Activated T-cell treated with anti-CD3 and anti-CD28 coated beads, Interleukin-2, amount 50 U/mL, for 1 hour (primary cell): ENCODE data around the gene SIGLEC1.

Experiments
- DNase-seq: peaks from one replicate; pipeline ENCODE4 v3.0.0-alpha.2; 2020

SIGLEC1 gene

GRCh38 chr20:3677733-3678132, 34.7 kb downstream of the SIGLEC1 start:
- DNase-seq = no peak

DNA sequence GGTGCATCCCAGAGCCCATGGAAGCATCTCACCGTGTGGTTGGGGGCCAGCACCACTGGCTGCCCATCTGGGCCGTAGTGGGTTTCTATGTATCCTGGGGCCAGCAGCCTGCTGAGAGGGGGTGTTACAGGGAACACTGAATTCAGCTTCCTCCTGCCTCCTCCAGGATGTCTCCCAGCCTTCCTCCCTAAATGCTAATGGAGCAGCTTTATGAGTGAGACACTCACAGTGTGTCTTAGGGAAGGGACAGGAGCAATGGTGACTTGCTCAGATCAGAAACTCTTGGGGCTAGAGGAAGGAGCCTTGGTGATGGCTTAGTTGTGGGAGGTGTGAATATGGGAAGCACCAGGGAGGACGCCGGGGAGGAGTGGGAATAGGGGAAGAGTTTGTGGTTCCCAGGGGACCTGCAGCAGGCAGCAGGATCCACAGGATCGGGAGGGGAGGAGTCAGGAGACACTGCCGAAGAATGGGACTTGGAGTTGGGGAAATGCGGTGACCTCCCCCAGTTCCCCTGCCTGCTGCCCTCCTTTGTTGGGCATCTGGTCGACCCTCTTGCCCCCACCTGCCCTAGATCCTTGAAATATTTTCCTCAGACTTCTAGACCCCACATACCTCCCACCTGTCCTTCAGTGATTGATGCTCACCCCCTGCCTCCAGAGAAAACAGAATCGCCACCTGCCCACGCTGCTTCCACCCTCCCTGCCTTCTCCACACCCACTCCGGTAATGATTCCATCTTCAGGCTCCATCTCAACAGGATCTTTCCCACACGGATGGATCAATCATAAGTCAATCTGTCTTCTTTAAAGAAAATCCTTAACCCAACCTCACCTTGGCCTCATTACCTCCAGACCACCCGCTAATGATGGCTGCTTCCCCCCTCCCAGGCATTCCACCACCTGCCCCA, 37.2 kb downstream of the SIGLEC1 start:
- no peak for DNase-seq

GRCh38 chr20:3674447-3674846, 38.0 kb downstream of the SIGLEC1 start:
- DNase-seq = no peak

DNA sequence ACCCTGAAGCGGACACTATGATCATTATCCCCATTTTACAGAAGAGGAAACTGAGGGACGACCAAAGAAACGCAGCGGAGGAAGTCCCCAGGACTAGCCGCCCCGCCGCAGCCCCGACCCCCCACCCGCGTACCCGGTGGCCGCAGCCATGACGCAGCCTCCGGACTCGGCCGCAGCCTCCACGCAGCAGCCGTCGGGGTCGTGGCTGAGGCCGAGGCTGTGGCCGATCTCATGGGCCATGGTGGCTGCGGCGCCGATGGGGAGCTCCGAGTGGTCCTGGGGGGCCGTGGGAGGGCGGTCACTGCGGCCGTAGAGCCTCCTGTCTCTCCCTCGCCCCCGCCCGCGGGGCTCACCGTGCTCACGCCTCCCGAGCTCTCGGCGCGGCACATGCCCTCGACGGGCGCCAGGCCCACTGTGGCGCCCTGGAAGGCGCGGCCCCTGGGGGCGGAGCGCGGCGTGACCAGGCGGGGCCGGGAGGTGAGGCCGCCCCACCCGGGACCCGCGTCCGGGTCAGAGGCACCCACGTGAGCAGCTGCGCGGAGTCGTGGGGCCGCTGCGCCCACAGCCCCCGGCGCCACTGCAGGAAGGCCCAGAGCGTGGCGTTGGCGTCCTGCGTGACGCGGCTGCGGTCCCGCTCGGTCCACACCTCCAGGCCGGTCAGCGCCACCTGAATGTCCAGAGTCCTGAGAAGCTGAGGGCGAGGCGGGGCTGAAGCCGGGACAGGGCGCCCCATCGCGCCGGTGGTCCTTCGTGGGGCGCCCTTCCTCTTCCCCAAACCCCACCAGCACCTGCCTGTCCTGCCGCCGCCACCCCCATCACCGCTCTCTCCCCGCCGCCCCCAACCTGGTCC, 39.0 kb downstream of the SIGLEC1 start:
- no peak for DNase-seq

DNA sequence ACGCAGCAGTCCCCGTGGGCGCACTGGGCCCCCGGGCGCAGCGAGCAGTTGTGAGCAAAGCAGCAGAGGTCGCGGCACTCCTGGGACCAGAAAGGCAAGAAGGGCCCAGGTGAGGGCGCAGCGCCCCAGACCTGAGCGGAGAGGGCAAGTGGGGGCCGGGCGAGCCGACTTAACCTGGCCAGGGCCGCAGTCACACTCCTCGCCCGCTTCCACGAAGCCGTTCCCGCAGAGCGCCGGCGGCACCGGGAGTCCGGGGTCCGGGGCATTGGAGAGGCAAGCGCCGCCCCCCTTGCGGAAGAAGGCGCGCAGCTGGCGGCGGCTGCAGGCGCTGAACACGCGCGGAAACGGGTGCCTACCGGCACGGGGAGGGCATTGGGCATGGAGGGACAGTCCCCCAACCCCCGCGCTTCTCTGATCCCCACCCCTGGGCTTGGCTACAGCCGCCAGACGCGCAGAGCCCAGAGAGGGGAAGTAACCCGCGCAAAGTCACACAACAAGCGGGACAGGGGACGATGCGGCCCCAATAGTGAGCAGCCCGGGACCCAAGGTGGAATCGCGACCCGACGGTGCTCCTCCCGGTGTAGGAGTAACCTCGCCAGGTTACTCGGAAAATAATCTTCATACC, 39.7 kb downstream of the SIGLEC1 start:
- no peak for DNase-seq

DNA sequence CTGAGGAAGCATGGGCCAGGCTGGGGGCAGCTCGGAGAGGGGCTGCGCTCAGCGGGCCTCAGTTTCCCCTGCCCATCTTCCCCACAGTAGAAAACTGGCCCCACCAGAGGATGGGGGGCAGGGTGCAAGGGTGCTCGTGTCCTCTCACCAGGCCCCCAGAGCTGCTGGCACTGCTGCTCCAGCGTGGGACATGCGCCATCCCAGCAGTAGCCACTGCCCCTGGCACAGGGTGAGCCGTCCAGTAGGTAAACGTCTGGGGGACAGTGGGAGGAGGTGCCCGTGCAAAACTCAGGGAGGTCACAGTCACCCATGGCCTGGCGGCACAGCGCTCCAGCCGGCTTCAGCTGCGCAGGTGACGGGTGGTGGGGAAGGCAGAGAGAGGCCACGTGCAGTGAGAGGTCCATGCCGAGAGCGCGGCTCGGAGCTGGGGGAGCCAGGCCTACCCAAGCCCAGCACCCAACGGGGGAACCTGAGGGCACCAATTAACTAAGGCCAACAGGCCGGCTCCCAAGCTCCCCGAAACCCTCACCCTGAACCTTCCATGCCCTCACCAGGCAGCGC, 40.3 kb downstream of the SIGLEC1 start:
- no peak for DNase-seq

GRCh38 chr20:3670945-3671344, 41.5 kb downstream of the SIGLEC1 start:
- no peak for DNase-seq

DNA sequence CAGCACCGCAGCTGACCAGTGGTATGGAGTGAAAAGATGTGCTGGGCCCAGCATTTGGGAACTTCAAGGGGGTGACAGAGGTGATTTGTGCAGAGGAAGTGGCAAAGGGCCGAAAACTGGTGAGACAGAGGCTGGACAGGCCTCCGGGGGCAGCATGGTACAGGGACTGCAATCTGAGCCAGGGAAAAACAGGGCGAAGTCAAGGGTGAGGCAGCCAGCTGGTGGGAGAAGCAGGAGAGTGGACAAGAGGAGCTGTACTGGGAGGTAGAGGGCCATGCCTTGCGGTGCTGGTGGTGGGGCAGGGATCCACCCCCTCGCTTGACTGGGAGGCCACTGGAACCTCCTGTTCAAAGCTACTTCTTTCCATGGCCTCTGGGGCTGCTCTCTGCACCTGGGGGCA, 41.9 kb downstream of the SIGLEC1 start:
- no peak for DNase-seq

DNA sequence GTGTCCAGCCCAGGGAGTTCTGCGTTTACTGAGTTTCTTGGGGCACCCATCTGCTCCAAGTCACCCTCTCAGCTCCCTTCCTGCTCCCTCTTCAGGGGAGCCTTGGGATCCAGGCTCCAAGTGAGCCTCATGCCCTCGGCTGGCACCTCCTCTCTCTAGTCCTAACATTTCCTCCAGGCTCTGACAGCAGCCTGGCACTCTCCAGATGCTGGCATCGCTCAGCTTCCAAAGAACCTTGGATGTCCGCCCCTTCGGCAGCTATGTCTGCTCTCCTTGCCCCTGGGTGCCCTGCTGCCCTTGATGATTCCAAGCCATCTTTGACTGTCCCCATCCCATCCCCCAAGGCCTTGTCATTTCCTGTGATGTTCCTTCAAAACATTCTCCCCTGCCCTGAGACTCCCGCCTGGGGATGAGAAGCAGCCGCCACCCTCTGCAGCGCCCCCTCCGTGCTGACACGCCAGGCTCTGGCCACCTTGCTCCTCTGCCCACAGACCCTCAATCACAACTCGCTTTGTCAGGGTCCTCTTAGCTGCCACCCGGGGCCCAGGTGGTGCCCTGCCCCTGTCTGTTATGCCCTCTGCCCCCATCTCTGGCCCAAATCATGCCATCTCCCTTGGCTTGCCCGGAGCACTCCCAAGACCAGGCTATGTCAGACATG, 42.6 kb downstream of the SIGLEC1 start:
- DNase-seq = no peak

- DNase-seq = no peak
These were observed 44.9 kb downstream of the SIGLEC1 start for GRCh38 chr20:3667434-3668037.

GRCh38 chr20:3663858-3664257, 48.5 kb downstream of the SIGLEC1 start:
- no peak for DNase-seq

DNA sequence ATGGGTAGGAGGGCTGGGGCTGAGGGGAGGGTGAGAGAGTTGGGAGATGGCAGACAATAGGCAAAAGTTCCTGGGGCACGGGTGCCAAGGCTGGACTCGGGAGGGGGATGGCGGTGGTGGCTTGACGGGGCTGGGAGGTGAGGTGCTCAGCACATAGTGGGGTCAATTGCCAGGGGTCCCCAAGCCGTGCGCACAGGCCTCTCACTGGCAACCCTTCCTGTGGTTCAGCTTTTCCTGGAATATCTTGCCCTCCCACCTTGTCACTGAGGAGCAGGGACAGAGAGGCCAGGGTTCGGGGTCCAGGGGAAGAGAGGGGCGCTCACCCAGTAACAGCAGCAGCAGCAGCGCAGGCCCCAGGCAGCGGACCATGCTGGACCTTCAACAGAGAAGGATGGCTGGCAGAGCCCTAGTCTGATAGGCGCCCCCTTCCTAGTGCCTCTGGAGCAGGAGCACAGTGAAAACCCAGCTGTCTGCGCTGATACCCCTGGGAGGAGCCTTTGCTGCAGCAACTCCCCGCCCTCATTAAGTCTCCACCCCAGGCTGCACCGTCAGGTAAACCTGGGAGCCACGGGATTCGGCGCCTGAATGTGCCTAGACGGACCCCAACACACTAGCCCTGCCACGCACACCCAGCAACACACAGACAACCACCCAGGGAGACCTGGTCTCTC, 49.2 kb downstream of the SIGLEC1 start, which contains the start of gene GFRA4:
Gene GFRA4 (minus strand): TSS at position 369 of the 671 bp plus-strand sequence. CDS start 0 bp downstream, at position 369.
- no peak for DNase-seq
